HG02610 (cell line): ENCODE measurements around the gene NPR3.

ENCODE experiments used
- ATAC-seq: cut with Tn5 transposase; IDR thresholded peaks from one replicate; pipeline ENCODE4 v1.9.1; 2021; ENCODE audit warnings: mild to moderate bottlenecking, moderate library complexity; ENCODE audit not compliant: unreplicated experiment

NPR3 gene, protein sequence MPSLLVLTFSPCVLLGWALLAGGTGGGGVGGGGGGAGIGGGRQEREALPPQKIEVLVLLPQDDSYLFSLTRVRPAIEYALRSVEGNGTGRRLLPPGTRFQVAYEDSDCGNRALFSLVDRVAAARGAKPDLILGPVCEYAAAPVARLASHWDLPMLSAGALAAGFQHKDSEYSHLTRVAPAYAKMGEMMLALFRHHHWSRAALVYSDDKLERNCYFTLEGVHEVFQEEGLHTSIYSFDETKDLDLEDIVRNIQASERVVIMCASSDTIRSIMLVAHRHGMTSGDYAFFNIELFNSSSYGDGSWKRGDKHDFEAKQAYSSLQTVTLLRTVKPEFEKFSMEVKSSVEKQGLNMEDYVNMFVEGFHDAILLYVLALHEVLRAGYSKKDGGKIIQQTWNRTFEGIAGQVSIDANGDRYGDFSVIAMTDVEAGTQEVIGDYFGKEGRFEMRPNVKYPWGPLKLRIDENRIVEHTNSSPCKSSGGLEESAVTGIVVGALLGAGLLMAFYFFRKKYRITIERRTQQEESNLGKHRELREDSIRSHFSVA

GRCh38 chr5:32710550-32711361 is at the start of gene NPR3:
Gene NPR3 (plus strand): TSS chr5:32711321. CDS start chr5:32711777, 456 bp downstream.
- ATAC-seq: no peak

DNA sequence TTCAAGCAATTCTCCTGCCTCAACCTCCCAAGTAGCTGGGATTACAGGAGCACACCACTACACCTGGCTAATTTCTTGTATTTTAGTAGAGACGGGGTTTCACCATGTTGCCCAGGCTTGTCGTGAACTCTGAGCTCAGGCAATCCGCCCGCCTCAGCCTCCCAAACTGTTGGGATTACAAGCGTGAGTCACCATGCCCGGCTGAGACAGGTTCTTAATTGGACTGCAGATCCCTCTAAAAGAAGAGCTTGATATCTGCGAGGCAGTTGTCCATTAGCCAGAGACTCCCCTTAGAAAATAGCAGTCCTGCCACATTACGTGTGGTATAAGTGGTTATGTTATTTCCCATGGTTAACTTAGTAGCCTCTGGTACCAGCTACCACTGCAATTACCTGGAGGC is 46.6 kb upstream of the NPR3 start:
- no peak for ATAC-seq

DNA sequence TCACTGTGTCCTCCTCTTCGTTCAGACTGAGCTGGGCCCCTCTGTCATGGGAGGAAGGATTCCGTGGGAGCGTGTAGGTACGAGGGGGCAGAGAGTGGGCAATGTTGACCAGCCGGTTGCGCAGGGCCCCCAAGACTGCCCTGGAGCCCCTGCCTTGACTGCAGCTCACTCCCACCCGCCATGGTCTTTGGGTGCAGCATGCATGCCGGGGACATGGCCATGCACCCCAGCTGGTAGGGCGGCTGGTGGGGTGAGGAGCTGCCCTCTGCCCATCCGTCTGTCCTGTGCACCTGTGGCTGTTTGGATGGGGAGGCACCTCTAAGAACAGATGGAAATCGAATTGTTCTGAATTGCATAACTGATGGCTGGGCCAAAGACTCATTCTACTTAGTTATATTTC is 42.6 kb upstream of the NPR3 start:
- no peak for ATAC-seq

- no peak for ATAC-seq
Observed at GRCh38 chr5:32673272-32673671, 37.8 kb upstream of the NPR3 start.

DNA sequence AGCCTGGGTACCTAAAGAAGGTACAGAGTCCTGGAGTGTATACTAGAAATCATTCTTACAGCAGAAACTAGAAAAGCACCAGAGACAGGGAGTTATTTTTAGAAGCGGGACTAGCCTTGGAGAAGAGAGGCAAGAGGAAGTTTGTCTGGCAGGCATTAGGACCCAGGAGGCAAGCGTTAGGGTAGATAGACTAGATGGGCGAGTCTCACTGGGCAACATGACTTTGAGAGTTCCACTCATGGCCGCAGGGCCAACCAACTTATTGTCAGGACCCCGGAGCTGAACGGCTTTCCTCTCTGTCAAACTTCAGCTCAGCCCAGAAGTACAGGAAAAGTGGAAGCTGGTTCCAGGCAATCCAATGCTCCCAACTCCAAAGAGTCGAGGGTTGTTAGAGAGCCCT is 34.1 kb upstream of the NPR3 start:
- no peak for ATAC-seq

- ATAC-seq: no peak
Observed at GRCh38 chr5:32678472-32678871, 32.6 kb upstream of the NPR3 start.

- no peak for ATAC-seq
Observed at GRCh38 chr5:32679218-32679617, 31.9 kb upstream of the NPR3 start.

- no peak for ATAC-seq
Observed at GRCh38 chr5:32680183-32680582, 30.9 kb upstream of the NPR3 start.

- no peak for ATAC-seq
Observed at GRCh38 chr5:32683125-32683524, 28.0 kb upstream of the NPR3 start.

- no peak for ATAC-seq
Observed at GRCh38 chr5:32684260-32684659, 26.9 kb upstream of the NPR3 start.

DNA sequence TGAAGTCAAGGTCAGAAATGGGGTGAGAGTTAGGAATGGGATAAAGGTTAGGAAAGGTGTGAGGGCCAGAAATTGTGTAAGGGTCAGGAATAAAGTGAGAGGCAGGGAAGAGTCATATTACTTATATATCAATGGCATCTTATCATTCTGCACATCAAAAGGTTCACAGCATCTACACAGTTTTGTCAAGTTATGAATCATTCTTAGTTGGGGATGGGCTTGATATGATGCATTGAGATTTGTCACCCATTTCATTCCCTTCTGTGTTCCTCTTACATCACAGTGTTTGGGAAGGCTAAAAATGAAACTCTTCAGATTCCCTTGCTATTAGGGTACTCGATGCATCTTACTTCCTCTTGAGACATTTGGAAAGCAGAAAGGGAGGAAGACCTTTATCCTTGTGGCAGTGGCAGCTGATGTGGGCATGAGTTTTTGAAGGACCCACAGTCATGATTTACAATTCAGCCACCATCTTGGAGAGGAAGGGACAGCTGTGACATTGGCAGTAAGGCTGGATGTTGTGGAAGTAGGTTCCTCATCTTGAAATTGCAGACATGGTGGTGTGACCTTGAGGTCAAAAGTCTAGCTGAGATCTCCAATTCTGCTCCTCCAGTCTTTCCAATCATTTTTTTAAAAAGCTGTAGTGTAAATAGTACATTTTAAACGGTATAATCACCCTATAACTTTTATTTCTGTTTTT is 24.2 kb upstream of the NPR3 start:
- no peak for ATAC-seq

- ATAC-seq: no peak
Observed at GRCh38 chr5:32687499-32687831, 23.7 kb upstream of the NPR3 start.

GRCh38 chr5:32690153-32690552 is 21.0 kb upstream of the NPR3 start:
- ATAC-seq: no peak

- ATAC-seq: no peak
Observed at GRCh38 chr5:32690666-32691065, 20.5 kb upstream of the NPR3 start.

DNA sequence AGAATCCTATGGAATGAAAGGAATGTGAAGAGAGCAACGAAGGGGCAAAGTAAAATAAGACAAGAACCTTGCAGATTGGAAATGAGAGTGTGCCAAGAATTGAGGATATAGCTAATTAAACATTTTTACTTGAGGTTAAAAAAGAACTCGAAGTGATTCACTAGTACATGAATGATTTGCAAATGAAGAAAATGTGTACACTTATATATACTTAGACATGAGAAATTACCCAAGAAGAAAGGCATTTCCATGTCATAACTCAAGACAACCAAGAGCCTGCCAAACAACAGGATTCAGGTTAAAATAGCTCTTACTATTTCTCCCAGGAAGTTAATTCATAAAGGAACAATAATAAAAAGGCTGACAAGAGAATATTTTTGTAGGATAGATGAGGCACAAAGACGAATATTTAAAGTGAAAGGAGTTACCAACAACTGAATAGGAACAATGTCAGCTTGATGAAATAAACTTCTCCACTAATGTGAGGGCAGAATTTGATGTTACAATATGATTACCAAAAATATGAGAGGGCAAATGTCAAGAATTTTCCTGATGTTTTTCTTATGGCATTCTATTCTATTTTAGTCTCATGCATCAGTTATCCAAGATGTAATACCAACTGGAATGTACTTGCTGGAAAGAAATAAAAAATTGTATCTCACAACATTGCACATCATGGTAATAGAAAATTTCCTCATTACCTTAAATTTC is 18.9 kb upstream of the NPR3 start:
- no peak for ATAC-seq

- ATAC-seq: no peak
Observed at GRCh38 chr5:32703957-32704356, 7.2 kb upstream of the NPR3 start.

DNA sequence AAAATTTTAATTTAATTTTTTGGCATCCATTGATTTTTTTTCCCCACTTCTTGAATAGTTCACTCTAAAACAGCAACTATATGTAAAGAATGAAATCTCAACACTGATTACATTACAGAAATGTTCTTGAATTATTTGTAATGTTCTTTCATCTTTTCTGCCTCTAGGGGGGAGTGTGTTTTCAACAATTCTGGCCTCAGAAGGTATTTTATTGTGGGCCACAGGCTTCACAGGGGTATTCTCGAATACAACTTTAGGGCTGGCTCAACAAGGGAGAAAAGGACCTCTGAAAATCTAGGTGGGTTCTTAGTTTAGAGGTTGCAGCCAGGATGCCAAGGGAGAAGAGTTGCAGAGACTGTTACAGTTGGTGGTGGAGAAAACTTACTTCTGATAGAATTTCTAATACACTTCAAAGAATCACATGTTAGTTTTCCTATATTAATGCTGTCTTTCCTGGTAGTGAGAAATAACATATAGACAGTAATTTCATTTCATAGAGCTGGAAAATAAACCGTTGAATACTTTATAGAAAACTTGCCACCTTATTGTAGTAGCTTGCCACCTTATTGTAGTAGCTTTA is 3.6 kb upstream of the NPR3 start:
- ATAC-seq: no peak

DNA sequence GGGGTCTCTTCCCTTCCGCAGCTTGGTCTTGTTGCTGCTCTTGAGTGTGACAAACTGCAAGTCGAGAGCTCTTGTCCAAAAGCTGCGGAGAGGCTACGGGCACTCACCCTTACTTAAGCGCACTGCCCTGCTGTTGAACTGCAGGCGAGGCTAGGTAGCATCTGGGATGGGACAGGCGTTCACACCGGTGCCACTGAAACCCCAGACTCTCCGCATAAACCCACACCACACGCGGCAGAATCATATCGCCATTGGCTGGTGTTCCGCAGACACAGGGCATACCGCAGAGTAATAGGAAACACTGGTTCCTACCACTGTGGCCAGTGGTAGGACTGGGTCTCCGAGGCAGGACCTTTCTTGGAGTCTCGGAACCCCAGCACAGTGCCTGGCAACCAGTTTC is 2.2 kb upstream of the NPR3 start:
- no peak for ATAC-seq

DNA sequence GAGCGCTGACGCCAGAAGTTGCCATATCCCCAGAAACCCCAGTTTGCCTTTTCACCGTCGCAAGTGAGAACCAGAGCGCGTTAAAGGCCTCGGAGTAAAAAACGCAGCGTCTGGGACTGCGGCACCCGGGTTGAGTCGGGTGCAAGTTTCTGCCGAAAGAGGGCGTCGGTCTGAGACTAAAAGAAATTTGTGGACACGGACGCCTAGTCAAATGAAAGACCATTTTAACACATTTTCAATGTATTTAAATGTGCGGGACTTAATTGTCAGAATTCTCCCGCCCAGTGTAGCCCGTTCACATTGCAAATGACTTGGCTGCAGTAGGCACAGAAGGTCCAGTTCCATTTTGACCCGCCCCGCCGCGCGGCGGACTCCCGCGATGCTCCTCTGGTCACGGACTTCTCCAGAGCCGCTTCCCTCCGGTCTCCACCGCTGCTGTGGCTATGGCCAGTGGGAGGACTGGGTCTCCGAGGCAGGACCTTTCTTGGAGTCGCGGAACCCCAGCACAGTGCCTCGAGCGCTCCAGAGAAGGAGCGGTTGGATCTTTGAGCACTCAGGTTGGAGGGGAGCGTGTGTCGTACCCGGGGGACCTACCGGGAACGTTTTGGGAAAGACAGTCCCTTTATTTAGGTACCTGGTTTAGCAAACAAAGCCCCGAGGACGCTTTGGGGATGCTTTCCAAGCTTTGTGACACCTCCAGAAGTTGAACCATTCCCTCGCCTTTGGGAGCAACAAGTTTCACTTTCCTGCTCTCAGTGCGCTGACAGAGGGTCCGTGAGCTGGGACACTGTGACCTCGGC is 1.2 kb upstream of the NPR3 start:
- ATAC-seq: no peak

DNA sequence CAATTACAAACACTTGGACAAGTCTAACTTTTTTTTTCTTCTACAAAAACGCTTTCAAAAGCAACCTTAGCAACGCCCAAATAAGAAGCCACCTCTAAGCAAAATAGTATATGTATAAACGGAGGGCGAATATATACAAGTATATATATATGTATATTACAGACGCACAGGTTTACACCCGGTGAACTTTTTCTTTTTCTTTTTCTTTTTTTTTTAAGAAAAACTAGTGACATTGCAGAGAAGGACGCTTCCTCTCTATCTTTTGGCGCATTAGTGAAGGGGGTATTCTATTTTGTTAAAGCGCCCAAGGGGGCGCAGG is 200 bp downstream of the NPR3 start:
- no peak for ATAC-seq
